GM19025 (cell line): ENCODE results near the gene MAN2B1.
"Not testable (repeated sequence)": the region's sequence is repeated elsewhere in the genome, so short reads cannot be mapped to it uniquely, and the experiment has no call there.

Experiments
- ATAC-seq: cut with Tn5 transposase; IDR thresholded peaks from one replicate; pipeline ENCODE4 v1.9.1; 2021; ENCODE audit warnings: mild to moderate bottlenecking, low read depth, moderate library complexity; ENCODE audit not compliant: unreplicated experiment

The MAN2B1 gene

DNA sequence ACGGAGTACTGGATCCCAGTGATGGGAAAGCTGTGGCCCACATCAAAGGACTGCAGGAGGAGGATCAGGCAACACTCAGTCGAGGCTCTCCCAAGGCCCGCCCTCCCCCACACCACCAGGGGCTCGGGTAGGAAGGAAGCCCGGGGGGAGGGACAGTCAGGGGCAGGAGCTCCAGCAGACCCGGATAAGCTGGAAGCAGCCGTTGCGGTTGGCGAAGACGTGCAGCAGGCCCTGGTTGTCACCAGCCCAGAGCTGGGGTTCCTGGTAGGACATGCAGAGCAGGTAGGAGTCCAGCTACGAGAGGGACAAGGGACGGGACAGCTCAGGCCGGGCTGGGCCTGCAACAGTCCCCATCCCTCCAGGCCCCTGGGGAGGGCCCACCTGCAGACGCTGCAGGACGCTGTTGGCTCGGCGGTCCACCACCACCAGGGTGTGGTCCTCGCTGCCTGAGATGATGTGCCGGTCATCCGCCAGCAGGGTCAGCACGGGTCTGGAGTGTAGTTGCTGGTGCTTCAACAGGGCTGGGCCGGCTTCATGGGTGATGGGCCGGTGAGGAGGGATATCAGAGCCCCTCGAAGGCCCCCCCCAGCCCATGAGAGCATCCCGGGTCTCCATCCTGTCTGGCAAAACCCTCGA lies 23.2 kb upstream of the MAN2B1 start:
- ATAC-seq, result no peak

DNA sequence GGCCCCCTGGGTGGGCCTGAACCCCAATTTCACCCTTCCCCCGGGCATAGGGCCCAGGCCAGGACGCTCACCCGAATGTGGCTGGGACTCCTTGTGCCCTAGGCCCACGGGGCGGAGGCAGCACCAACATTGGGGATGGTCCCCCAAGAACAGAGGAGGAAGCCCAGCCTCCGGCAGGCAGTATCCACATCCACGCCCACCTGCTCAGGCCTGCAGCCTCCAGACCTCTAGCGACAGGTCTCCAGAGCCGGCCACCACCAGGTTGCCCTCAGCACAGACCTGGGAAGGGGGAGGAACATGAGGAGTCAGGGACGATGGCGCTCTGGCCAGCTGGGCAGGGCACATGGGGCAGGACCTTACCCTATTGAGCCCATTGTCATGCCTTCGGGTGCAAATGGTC lies 22.5 kb upstream of the MAN2B1 start:
- no peak for ATAC-seq

DNA sequence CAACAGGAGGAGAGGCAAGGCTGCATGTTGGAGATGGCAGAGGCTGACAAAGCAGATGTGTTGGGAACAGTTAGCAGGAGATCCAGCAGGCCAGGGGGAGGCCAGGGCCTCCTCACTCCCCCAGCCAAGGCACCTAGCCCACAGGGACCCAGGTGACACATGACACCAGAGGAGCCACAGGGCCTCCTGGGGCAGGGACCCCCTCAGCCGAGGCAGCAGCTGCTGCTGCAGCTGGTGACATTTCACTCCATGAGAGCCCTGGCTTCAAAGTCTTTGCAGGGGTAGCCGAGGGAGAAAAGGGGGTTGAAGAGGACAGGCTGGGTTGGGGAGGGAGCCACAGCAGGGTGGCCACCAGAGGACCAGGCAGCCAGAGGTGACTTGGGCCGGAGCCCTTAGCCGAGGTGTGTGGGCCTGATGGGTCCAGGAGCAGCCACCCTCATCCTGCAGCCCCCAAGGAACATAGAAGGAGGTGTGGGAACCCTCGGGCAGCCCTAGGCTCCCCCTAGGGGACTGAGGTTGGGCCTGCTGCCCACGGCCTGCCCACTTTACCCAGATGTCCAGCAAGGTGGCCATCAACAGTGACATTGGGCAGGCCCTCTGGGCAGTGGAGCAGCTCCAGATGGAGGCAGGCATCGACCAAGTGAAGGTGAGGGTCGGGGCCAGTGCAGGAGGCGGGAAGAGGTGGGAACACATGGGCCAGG lies 21.1 kb upstream of the MAN2B1 start, which contains the start of gene GNG14:
Gene GNG14, plus strand, starts transcription at position 503 of the 701 bp plus-strand sequence. Its CDS starts 51 bp downstream, at position 554.
- no peak for ATAC-seq

DNA sequence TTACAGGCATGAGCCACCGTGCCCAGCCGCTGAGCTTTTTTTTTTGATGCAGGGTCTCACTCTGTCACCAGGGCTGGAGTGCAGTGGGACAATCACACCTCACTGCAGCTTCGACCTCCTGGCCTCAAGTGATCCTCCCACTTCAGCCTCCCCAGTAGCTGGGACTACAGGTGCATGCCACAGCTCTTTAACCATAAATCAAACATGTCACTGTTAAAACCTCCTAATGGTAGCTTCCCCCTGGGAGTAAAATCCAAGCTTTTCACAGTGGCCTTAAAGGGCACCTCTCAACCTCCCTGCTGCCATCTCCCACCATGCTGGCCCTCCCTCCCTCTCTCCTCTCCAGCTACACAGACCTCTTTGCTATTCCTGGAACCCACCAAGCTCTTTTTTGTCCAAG lies 19.3 kb upstream of the MAN2B1 start:
- ATAC-seq, result no peak

DNA sequence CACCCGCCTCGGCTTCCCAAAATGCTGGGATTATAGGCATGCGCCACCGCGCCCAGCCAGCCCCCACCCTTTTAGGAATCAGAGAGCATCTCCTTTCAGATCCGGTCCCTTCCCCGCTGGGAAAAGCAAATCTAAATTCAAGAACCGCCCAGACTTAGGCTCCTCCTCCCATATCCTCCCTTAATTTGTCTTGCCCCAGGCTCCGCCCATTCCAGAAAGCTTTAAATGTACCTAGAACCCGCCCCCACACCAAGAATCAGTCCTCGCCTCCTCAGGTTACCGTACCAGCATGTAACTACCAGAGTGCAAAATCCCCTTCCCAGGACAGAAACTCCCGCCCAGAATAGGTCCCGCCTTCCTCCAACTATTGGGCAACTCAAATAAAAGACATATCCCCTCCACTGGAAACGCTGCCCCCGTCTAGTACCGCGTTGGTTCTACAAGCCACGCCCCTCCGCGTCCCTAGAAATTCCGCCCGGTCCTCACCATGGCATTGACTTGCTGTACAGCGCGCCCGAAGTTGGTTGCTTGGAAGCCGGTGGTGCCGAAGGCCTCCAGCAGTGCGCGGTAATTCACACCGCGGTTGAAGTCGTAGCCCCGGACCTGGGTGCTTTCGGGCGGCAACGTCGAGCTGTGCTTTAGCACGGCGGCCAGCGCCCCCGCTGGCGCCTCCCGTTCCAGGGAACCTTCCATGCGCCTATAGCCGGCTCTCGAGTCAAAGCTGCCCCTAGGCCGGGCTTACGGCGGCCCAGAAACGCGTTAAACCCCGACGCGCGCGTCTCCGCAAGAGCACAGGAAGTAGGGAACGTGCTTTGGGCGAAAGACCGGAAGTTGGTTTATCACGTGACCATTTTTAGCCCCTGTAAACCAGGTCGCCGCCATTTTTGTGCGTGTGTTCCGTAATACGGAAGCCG lies 14.8 kb upstream of the MAN2B1 start, which contains the start of gene DHPS:
Gene DHPS, minus strand, starts transcription at position 807 of the 914 bp plus-strand sequence. Its CDS starts 114 bp downstream, at position 693.
- ATAC-seq, result peak; percentile 57

DNA sequence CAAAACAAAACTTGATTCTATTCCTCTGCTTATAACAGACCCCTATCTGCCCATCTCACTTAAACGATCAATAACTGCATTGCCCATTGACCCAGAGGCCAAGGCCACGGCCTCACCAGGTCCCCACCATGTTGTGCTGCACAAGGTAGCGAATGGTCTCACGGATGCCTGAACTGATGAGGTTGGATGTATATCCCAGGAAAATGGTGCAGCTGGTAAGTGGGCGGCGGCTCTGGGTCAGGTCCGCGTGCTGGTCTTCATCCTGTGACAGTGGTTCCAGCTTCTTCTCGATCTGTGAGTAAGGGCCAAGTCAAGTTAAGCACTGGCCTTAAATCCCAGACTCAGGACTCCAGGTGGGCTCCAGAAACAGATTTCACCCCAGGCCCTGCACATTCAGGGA lies 13.5 kb upstream of the MAN2B1 start:
- ATAC-seq, result no peak

DNA sequence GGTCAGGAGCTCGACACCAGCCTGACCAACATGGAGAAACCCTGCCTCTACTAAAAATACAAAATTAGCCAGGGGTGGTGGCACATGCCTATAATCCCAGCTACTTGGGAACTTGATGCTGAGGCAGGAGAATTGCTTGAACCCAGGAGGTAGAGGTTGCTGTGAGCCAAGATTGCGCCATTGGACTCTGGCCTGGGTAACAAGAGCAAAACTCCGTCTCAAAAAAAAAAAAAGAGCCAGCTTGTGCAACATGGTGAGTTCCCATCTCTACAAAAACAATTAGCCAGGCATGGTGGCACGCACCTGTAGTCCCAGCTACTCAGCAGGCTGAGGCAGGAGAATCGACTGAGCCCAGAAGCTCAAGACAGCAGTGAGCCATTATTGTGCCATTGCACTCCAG lies 11.5 kb upstream of the MAN2B1 start:
- ATAC-seq, result not testable (repeated sequence)

DNA sequence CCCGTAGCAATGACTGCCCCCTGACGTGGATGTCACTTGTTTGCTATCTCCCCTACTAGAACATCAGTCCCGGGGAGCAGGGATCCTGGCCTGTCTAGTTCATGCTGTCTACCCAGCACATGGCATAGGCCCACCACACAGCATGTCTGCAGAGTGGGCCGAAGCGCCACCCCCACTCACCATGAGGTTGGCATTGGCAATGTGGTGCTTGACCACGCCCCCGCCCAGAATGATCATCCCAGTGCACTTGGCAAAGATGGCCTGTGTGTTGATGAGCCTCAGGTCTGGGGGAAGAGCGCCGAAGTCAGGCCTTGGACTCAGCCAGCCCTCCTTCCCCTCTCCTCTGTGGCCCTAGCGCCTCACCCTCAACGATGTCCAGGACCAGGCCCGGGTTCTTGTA lies 10.4 kb upstream of the MAN2B1 start:
- ATAC-seq, result no peak

DNA sequence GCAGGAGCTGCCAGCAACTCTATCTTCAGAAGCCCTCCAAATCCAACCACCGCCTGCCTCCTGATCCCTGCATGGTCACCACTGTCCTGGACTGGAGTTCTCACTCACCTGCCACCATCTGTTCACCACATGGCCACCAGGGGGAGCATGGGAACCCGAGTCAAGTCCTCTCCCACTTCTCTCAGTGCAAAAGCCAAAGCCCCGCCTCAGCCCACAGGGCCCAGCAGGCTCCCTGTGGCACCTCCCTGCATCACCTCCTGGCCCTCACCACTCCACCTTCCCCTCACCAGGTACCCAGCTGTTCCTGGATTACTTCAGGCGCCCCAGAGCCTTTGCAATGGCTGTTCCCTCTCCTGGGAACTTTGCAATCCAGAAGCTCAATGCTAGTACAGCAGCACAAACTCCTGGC lies 9.8 kb upstream of the MAN2B1 start:
- ATAC-seq, result no peak

DNA sequence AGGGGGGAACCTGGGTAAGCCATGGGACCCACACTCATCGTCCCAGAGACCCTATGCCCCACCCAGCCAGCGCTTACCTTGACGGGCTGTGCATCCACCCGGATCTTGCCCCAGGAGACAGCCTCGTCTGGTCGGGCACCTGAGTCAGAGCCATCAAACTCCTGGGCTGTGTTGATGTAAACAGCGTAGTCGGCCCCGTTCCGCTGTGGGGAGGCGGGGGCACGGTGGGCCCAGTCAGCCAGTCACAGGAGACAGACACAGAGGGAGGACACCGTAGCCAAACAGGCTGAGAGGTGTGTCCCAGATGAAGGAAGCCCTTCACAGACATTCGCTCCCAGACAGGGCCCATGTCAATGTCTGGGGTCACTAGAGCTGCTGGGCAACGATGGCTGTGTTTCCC lies 9.4 kb upstream of the MAN2B1 start:
- no peak for ATAC-seq

DNA sequence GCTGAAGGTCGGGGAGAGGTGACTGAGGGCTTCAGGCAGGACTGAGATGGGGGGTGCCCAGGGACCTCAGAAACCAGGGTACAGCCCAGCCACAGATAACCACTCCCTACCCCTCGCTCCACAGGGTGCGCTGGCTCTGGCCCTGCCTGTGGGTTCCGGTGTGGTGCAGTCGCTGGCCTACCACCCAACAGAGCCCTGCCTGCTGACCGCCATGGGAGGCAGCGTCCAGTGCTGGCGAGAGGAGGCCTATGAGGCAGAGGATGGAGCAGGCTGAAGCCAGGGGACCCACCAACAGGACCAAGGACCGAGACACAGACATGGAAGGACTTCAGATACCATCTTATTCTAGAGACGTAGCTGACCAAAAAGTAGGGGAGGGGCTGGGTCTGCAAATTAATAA lies 8.9 kb upstream of the MAN2B1 start:
- no peak for ATAC-seq

DNA sequence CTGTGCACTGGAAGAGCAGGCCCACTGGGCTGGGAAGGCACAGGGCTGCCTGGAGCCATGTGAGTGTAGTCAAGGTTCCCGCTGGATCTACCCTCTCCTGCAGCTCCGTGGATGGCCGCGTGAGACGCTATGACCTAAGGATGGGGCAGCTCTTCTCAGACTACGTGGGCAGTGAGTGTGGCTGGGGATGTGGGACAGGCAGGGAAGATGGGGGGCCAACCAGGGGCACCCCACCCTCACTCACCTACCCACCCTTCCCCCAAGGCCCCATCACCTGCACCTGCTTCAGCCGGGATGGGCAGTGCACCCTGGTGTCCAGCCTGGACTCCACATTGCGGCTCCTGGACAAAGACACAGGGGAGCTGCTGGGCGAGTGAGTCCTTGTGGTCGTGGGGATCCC lies 6.2 kb upstream of the MAN2B1 start:
- no peak for ATAC-seq

DNA sequence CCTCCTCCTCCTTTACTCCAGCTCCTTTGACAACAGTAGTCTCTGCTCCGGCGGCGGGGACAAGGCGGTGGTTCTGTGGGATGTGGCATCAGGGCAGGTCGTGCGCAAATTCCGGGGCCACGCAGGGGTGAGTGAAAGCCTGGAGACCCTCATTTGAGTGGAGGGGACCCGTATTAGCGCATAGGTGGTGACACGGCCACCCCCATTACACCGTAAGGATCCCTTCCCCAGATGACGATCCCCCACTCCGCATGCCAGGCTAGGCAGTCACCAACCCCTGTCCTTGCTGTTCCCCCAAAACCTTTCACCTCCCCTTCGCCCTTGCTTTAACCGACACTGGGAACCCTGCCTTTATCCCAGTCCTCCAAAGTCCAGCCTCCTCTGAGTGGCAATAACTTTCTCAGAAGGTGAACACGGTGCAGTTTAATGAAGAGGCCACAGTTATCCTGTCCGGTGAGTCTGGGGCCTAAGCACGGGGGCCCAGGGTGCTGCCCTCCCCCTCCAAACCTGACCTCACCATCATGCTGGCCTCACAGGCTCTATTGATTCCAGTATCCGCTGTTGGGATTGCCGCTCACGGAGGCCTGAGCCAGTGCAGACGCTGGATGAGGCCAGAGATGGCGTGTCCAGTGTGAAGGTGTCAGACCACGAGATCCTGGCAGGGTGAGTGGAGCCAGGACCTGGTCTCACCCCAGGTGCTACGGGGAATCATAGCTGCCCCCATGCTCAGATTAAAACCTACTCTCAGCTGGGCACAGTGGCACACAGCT lies 3.8 kb upstream of the MAN2B1 start:
- no peak for ATAC-seq

DNA sequence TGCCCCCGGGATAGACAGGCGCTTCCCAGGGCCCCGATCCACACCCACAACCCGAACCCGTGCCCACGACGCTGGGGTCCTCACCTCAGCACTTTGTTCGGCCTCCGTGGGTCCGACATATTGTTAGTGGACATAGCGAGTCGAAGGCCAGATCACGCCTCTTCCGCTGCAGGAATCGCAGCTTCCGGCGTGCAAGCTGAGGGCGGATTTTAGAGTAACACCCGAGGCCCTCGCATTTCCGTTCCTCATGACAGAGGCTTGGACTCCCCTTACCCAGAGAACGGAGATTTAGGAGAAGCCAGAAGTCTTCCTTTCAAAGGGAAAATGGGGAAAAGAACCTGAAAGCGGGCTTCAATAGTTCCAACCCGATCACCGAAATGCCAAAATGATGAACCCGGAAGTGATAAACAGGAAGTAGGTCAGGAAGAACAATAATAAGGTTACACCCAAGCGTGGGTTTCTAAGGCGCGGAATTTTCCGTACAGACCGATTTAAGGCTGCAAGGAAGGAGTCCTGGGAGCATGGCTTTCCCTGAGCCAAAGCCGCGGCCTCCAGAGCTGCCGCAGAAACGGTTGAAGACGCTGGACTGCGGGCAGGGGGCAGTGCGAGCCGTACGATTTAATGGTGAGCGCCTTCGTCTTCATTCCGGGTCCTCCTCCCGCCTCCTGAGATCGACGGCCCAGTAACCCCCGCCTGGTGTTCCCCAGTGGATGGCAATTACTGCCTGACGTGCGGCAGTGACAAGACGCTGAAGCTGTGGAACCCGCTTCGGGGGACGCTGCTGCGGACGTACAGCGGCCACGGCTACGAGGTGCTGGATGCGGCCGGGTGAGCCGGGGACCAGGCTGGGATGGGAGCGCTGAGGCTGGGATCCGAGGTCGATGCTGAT lies 3.0 kb upstream of the MAN2B1 start:
- ATAC-seq, result no peak

DNA sequence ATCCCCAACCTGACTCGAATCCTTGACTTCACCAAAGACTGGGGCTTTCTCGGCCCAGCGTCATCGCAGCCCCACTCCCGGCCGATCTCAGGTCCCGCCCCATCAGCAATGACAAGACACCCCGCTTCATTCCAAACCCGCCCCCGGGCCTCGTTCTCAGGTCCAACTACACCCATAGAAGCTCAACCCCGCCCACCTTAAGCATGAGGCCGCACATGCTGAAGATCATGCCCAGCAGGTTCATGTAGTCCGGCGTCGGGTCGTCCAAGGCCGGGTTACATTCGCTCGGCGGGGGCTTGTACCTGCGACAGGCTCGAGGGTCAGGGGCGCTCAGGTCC lies 2.4 kb upstream of the MAN2B1 start:
- ATAC-seq, result no peak

DNA sequence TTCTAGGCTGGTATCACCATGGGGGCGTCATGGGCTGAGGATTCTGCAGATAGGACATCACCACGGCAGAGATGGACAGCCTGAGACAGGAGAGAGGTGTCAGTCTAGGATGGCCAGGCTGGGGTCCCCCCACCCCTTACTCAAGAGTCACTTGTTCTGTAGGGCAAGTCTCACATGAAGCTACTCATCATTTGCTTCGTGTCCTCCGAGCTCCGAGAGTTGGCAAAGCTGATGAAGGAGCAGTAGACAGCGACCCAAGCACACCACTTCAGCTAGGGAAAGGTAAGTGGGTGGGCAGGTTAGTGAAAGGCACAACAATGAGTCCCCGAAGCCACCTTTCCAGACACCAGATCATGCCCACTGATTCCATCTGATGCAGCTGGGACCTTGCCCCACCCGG lies 1.8 kb upstream of the MAN2B1 start:
- ATAC-seq, result no peak

DNA sequence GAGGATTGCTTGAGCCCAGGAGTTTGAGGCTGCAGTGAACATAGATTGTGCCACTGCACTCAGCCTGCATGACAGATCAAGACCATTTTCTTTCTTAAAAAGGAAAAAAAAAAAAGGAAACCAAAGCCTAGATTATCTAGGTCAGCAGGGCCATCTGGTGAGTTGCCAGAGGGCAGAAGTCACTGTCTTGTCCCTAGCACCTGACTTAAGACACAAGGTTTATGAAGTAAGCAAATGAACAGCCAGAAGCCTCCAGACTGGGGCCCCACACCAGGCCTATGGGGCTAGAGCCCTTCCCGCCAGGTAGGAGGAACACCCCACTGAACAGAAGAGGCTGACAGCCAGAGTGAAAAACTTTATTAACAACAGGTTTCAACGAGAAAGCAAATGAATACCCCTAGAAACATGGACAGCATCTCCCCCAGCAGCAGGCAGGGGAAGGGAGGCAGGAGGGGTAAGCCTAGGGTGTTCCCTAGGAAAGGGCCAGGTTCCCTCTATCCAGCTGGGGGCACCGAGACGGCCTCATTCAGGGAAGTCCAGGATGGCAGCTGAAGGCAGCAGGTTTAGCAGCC lies 1.3 kb upstream of the MAN2B1 start:
- no peak for ATAC-seq

DNA sequence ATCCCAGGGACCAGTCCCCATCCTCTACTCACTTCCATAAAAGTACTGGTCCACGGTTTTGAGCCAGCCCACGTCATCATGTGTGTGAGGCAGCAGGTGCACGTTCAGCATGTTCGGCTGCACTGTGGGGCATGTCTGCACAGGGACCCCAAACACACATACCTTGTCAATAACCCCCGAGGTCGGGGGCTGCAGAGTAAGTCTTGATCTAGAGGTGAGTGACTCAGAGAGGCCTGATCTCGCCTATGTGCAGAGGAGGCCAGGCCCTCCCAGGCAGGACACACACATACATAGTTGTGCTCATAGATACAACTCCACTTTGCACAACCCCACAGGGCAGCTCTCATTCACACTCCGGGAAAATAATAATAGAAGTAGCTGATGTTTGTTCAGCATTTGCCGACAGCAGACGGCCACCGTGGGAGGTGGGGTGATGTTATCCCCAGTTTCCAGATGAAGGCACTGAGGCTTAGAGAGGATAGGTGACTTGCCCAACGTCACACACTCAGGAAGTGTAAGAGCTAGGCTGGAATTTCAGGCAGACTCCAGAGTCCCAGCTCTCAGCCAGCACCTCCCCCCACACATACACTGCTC lies 774 bp downstream of the MAN2B1 start:
- ATAC-seq, result no peak

DNA sequence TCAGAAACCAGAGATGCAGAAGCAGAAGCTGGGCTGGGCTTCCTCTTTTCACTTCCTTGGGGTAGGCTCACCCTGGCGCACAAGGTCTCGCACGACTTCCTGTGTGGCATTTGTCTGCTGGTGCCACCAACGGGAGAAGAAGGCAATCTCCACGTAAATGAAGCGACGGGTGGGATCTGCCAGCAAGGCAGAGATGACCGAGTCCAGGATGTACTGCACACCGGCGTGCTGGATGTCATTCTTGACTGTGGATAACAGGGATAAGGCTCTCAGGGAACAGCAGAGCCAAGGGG lies 1.3 kb downstream of the MAN2B1 start:
- ATAC-seq, result no peak
